ENCODE data around the gene TGFBI. TPM values are rescaled to one million over a fixed set of nuclear protein-coding genes. Genes with fewer than 3 reads are reported as not detected.
A peak's percentile ranks its signal among the peaks of the same experiment; 100 is the strongest.
"Not testable (repeated sequence)": the region's sequence is repeated elsewhere in the genome, so short reads cannot be mapped to it uniquely, and the experiment has no call there.

Gene TGFBI
- total RNA-seq, 1 donor from 2014 or later: 2.4 TPM

DNA sequence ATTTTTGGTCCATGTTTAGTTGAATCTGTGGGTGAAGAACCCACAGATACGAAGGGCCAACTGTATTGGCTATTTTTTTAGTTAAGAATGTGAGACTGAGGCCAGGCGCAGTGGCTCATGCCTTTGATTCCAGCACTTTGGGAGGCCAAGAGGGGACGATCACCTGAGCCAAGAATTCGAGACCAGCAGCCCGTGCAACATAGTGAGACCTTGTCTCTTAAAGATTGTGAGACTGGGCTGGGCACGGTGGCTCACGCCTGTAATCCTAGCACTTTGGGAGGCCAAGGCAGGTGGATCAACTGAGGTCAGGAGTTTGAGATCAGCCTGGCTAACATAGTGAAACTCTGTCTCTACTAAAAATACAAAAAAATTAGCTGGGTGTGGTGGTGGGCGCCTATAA, 16.2 kb downstream of the TGFBI start:
- DNase-seq (ENCODE audit: low read depth in 2 of 2): not testable (repeated sequence)

DNA sequence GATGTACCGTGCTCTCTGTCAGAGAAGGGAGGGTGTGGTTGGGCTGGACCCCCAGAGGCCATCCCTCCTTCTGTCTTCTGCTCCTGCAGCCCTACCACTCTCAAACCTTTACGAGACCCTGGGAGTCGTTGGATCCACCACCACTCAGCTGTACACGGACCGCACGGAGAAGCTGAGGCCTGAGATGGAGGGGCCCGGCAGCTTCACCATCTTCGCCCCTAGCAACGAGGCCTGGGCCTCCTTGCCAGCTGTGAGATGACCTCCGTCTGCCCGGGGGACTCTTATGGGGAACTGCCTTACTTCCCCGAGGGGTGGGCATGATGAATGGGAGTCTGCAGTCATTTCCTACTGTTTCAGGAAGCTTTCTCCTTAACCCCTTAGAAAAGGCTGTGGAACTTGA, 17.5 kb downstream of the TGFBI start:
- DNase-seq (ENCODE audit: low read depth in 2 of 2): no peak

DNA sequence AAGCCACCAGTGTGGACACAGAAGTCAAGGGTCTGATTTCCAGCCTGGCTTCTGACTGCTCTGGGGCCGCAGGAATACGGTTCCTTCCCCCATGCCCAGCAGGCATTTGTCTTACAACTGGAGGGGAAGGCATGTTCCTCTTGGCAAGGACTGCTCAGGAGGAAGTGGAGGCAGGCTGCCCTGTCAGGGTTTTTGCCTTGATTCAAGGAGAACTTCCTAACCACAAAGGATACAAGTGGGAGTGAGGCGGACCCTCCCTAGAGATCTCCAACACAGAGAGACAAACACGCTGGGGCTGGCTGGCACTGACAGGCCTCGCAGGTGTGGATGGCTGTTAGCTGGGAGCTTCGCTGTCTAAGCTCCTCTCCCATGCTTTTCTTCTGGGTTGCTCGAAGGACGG, 19.1 kb downstream of the TGFBI start:
- no peak for DNase-seq (ENCODE audit: low read depth in 2 of 2)

DNA sequence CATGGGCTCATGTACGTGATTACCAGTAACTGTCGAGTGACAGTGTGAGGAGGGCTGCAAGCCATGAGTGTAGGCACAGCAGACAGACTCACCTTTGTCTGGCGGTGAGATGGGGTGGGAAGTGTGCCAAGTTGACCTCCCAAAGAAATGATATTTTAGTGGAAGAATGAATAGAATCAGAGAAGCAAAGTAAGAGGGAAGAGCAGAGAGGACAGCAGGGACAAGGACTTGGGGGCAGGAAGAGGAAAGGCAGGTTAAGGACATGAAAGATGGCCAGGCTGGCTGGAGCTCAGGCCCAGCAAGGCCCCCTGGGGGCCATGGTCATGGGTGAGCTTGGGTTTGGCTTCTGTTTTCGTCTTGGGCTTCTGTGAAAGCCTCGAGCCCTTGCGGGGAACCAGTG, 20.2 kb downstream of the TGFBI start:
- no peak for DNase-seq (ENCODE audit: low read depth in 2 of 2)

DNA sequence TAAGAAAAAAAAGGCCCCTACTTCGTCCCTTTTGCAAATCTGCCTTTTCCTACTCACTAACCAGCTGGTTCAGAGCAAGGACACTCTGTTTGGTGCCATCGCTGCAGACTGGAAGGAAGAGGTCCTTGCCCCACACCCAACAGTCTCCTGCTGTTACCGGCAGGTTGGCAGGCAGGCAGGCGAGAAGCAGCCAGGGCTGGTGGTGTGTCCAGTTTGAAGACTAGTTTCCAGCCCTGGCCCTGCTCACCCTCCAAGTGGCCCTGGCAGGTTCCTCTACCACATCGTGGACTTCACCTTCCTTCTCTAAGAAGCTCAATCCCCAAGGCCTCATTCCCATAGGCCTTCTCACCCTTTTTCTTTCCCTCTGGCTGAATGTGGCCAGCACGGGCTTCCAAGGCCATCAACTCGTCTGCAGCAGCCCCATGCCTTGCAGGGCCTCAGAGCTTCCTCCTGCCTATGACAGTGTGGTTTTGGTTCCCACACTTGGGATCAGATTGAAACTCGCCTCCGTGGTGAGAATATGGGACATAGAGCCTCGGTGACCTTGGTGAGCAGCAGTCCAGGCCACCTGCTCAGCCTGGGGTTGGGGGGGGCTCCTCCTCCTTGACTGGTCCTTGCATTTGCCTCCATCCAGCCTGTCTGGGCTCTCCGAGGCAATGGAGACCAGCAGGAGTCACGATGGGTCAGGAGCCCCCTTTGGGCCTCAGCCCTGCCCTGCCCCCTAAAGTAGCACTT, 22.9 kb downstream of the TGFBI start:
- DNase-seq (ENCODE audit: low read depth in 2 of 2): no peak

DNA sequence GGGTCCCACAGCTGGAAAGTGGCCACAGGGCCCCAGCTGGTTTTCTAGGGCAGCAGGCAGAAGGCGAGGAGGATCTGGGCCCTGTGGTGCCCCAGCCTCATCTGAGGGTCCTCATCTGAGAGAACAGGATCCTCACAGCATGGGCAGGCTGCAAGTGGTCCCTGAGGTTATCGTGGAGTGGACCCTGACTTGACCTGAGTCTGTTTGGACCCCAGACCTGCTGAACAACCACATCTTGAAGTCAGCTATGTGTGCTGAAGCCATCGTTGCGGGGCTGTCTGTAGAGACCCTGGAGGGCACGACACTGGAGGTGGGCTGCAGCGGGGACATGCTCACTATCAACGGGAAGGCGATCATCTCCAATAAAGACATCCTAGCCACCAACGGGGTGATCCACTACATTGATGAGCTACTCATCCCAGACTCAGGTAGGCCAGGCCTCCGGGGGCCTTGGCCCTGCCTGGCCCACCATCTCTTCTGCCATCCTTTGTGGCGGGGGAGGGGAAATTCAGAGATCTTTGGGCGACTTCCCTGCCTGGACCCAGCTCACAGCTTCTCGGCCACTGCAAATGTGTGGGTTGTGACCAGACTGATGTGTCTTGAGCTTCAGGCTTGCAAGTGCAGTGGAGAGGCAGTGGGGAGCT, 24.0 kb downstream of the TGFBI start:
- DNase-seq (ENCODE audit: low read depth in 2 of 2): no peak

DNA sequence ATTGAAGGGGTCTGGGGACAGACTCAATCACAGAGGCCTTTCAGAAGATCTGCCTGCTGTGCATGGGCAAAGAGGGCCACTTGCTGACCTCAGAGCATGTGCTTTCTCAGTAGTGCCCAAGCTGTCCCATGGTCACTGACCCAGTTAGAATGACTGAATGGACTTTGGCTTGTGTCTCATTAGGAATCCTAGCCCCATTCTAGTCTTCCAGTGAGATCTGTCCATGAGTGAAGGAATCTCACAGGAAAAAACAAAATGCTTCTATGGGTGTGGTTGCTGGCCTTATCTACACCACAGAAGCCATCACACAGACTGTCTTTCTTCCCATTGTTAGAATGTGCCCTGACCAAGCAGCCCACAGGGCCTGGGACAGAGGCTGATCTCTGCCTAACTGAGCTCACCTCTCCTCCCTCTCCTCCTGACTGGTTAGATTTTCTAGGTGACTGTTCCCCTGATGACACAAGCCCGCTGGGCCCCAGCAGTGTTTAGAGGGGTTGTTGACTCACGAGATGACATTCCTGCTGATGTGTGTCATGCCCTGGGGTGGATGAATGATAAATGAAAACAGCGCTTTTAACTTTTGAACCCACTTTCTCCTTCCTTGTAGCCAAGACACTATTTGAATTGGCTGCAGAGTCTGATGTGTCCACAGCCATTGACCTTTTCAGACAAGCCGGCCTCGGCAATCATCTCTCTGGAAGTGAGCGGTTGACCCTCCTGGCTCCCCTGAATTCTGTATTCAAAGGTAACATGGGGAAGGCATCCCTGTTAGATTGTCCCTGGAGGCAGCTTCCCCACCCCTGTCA, 24.8 kb downstream of the TGFBI start:
- peak in 1 of 2 donors; percentile 89 for DNase-seq (ENCODE audit: low read depth in 2 of 2)

DNA sequence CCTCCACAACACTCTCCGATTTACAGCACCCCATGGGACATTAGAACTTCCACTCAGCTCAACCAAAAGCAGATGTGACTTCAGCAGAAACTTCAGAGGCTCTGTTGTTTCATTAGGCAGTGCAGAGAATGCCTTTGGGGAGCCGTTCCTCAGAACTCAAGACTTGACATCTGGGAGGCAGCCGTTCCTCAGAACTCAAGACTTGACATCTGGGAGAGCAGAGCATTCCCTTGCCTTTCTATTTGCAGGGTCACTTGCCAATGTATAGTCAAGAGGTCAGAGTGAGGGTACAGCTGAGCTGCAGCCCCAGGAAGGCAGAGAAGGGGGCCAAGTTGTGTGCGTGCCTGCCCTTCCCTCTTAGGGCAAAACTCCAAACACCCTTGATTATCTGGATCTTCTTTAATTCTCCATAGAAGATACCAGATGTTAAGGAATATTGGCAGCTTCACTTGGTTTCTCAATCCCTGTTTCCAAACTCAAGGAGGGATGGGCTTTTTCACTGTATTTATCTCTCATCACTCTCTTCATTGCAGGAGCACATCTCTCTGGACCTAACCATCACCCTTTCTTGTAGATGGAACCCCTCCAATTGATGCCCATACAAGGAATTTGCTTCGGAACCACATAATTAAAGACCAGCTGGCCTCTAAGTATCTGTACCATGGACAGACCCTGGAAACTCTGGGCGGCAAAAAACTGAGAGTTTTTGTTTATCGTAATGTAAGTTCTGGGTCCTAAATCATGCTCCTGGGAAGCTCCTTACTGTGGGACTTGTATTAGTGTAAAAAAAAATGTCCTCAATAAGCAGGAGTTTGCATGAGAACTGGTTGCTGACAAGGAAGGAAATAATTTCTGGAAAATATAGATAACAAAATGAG, 25.6 kb downstream of the TGFBI start:
- no peak for DNase-seq (ENCODE audit: low read depth in 2 of 2)

DNA sequence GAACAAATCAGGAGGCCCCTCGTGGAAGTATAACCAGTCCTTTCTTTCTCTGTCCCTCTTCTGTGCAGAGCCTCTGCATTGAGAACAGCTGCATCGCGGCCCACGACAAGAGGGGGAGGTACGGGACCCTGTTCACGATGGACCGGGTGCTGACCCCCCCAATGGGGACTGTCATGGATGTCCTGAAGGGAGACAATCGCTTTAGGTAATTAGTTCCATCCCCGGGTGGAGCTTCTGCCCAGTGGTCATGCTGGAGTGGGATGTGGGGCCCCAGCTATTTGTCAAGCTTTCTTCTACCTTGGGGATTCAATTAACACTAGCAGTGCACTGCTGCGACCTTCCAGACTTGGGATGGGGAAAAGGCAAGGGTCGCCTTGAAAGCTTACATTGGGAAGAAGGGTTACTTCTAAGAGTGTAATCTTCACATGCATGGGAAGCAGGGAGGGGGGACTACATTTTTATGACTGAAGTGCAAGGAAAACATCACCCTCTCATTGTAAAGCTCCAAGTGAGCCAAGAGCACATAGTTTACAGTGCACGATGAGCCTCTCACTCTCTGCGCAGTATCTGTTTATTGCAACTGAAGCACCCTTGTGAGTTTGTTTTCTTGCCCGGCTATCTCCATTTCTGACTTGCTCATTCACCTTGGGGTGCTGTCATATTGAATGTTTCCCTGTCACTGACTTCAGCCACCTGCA, 27.0 kb downstream of the TGFBI start:
- DNase-seq (ENCODE audit: low read depth in 2 of 2): no peak

DNA sequence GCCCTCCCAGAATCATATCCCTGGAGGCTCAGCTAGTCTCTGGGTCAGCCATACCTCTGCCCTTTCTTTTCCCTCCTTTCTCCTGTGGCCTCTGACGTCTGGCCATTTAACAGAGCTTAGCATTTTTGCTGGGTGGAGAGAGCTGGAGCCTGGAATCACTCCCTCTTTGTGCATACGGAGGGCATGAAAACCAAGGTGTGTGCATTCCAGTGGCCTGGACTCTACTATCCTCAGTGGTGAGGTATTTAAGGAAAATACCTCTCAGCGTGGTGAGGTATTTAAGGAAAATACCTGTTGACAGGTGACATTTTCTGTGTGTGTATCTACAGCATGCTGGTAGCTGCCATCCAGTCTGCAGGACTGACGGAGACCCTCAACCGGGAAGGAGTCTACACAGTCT, 27.5 kb downstream of the TGFBI start:
- no peak for DNase-seq (ENCODE audit: low read depth in 2 of 2)

DNA sequence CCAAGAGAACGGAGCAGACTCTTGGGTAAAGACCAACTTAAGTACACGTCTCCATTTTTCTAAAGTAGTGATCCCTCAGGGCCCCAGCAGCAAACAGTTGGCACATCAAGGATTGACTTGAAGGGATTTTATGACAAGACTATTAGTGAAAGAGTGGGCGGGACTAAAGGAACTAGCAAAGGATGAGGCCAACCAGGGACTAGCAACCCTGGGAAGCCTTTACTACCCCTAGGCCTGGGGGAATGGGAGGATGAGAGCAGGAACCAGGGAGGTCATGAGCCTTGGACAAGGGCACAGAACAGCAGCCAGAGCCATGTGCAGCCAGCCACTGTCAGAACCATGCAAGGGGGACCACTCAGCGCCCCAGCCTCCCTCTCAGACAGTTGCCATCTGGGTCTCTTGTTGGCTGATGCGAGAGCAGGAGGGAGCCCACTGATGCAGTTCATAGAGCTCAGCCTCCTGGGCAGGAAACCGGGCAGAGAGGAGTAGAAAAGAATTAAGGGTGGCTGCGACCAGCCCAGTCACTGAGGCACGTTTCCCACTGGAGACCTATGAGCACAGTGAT, 28.1 kb downstream of the TGFBI start:
- DNase-seq (ENCODE audit: low read depth in 2 of 2): no peak

DNA sequence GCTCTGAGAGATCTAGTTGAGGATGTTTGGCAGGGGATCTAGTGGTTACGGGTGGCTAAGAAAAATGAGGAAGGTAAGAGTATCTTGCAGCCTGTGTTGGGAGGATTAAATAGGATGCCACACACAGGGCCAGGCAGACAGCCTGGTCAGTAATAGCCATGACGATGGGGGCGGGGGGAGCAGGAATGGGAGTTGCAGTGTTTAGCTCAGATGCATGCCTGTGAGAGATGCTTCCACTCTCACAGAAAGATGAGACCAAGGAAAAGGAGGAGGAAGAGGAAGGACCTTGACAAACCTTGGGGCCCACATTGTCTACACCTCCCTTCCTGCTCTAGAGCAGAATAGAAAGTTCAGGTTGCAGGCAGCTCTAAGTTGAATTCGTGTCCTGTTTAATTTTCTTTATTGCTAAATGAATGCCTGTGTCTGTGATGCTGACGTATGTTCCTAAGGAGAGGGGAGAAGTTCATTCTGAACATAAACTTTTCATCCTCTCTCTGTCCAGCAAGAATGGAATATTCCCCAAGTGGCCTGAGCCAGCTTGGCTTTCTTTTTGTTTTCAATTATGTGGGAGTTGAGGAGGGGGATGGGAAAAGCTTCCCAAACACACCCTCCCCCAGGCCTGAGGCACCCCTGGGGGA, 28.7 kb downstream of the TGFBI start:
- no peak for DNase-seq (ENCODE audit: low read depth in 2 of 2)

DNA sequence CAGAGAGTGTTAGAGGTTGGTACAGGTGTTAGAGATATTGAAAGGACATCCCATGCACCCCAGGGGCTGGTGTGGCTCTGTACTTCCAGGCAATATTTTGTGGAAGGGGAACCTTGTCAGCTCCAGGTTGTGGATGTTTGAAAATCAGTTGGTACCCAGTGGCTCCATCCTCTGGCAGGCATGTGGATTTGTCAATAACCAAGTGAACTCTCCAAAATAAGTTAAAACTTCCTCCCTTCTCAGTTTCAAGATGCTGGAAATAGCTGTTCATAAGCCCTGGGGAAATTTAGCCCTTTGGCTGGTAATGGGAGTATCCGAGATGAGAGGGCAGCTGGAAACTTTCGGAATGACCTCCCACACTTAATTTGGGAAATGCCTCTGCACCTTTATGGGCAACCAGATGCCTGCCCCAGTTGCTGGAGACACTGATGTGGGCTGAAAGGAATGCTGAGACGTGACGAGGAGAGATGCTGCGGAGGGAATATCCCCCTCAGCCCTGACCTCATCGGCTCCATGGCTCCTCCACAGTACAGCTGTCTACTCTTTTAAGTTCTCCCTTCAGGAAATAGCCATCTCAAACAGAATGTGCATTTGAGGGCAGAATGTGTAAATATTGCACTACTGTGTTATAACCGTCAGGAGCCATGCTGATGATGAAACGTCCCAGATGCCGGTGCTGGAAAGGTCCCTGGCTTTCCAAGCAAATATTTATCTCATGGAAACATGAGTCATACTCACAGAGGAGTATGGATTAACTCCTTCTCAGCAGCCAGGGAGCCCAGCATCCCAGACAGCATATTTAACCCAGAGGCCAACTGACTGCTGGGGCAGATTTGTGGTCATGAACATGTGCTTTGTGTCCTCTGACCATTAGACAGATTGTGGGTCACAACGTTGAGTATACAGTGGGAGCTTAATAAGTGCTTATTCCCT, 29.5 kb downstream of the TGFBI start:
- peak; percentile 12 to 83 for DNase-seq (ENCODE audit: low read depth in 2 of 2)

DNA sequence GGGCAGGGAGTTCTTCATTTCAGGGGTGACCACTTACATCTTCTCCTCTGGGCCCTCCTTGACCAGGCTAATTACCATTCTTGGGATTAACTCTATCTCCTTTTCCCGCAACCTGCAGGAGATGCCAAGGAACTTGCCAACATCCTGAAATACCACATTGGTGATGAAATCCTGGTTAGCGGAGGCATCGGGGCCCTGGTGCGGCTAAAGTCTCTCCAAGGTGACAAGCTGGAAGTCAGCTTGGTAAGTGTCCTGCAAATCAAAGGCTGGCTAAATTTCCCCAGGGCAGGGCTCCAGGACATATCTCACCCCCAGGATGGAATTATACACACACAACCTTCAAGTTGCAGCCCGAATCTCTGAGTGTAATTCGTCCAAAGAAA, 30.2 kb downstream of the TGFBI start:
- no peak for DNase-seq (ENCODE audit: low read depth in 2 of 2)

DNA sequence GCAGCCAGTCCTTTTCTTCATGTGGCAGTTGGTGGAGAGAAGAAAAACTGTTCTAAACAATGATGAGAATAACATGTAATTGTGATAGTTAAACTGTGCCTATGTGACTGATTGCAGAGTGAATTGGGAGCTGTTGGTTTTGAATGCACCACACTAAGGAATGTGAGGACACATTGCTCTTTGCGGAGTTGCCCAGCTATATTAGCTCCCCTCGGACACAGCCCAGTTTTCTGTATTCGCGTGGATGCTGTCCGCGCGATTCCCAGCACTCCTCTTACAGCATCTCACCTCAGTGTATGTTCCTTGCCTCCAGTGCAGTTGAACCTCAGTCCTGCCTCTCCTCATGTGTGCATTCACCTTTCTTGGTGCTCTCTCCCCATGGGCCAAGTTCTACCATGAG, 32.2 kb downstream of the TGFBI start:
- no peak for DNase-seq (ENCODE audit: low read depth in 2 of 2)

DNA sequence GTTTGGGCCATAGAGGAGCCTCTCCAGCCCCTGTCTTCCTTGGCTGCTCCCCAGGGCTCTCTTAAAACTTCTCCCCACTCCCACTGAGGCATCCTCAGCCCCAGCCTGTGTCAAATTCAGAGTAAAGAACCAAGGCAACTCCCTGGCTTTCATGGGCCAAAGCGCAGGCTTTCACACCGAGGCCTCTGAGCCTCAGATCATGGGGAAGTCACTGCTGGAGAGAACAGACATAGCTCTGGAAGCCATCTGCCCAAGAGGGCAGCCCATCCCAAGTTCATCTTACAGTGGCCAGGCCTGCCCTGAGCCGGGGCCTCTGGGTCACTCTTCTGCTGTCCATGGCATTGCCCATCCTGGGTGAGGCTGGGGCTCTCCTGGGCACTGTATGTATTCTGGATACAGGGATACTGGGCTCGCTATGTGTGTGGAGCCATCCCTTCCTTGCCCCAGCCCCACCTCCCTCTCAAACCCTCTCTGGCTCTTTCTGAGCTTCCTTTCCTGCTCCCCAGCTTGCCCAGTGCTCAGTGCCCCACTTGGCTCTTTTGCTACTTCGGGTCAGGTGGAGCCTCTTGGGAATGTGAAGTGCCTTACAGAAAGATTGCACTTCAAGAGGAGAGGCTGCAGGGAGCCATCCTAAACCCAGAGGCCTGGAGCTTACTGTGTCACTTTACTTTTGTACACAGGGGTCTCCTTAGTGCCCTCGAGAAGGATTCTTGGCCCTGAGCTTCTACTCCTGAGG, 33.0 kb downstream of the TGFBI start:
- no peak for DNase-seq (ENCODE audit: low read depth in 2 of 2)

DNA sequence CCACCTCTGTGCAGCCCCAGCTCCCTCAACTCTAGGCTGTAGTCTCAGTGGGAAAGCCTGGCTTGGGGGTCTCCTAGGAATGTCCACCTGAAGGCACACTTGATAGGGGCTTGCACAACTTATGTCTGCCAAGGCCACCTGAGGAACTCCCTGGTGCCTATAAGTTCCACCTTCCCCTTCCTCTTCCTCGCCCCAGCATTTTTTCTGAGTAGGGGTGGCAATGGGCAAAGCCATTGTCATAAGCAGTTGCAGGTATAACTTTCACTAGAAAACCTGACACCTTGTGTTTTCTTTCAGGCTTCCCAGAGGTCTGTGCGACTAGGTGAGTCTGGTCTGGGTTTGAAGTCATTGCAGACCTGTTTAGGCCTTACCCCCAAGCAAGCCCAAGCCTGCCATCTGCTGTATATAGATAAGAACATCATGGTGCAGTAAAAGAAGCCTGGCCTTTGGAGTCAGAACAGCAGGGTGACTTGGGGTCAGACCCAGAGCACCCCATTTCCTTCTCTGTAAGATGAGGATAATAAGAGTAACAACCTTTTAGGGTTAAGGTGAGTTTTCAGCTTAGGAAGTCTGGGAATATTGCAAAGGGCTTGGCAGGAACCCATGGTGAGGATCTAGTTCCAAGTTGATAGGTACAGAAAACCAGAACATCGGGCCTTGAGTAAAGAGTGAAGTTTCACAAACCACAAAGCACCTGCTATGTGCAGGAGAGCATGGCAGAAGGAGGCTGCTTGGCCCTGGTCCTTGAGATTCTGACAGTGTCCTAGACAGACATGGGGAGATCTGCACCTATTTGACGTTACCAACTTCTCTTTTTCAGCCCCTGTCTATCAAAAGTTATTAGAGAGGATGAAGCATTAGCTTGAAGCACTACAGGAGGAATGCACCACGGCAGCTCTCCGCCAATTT, 33.8 kb downstream of the TGFBI start:
- peak; percentile 28 to 68 for DNase-seq (ENCODE audit: low read depth in 2 of 2)
